Right lobe of liver (tissue), 6 donors: Measurements from ENCODE around the gene KRT10. TPM values are rescaled to one million over a fixed set of nuclear protein-coding genes. Genes with fewer than 3 reads are reported as not detected.

Experiments
- ATAC-seq, 4 donors: fragments of 200-7000 bp; cut with Tn5 transposase; one replicate each; pipeline ENCODE4 v1.9.1; 2020; ENCODE audit warnings: mild to moderate bottlenecking in 4 of 4, moderate library complexity in 4 of 4
- DNase-seq, 3 donors: peaks; one replicate each; pipeline ENCODE4 v3.0.0-alpha.2; 2020
- H3K27ac ChIP-seq, 3 donors: fragments of 200-600 bp; one replicate each; pipeline ENCODE4 v1.8.0; 2022
- H3K27me3 ChIP-seq, 2 donors: fragments of 200-600 bp; one replicate each; pipeline ENCODE4 v1.8.0; 2022
- H3K36me3 ChIP-seq, 4 donors: fragments of 200-600 bp; sonication (generic) in 1 of 4; one replicate each; pipeline versions ENCODE4 v1.5.1 to v1.8.0; 2017 to 2022; ENCODE audit warnings: control low read depth in 1 of 4
- H3K4me1 ChIP-seq, 4 donors: fragments of 200-600 bp; sonication (generic) in 1 of 4; one replicate each; pipeline versions ENCODE4 v1.5.1 to v1.8.0; 2017 to 2022; ENCODE audit warnings: control low read depth in 1 of 4
- H3K4me3 ChIP-seq, 3 donors: fragments of 200-600 bp; one replicate each; pipeline ENCODE4 v1.8.0; 2022
- H3K9me3 ChIP-seq, 4 donors: fragments of 200-600 bp; sonication (generic) in 1 of 4; one replicate each; pipeline versions ENCODE4 v1.5.1 to v1.8.0; 2017 to 2022; ENCODE audit warnings: control low read depth in 1 of 4
- POLR2A ChIP-seq: fragments of 450-650 bp; IDR thresholded peaks from one replicate; pipeline ENCODE4 v1.6.1; 2017; ENCODE audit warnings: antibody characterized with exemption, mild to moderate bottlenecking
- WGBS: methylation state at CpG from one replicate; pipeline ENCODE4 v1.1.6; 2018; ENCODE audit warnings: low coverage, low lambda C conversion rate; ENCODE audit not compliant: insufficient coverage; ENCODE audit errors: missing lambda C conversion rate; 5-methylcytosine and 5-hydroxymethylcytosine counted together
- intact Hi-C, 2 donors: fragments of 100-400 bp; cut with DNase I; formaldehyde crosslinking; loops; one replicate each; pipeline versions ENCODE4 v1.11.2 to v1.14.1; 2022
- total RNA-seq, 6 experiments: library from RNA; depleted of rRNA in 2 of 6; stranded (reverse); fragments of >200 nt in 2 of 6; fragmentation: NEBNext Ultra II Directional in 3 of 6; extraction: Animal tissue kit (Norgen Biotek cat#: 25700) in 3 of 6; gene quantifications; one replicate each; pipeline versions ENCODE4 v1.1.0 to v1.2.4, GENCODE V29; 2016 to 2023
- TF ChIP-seq, protein P1 (sequence below), 4 donors: fragments of 200-600 bp in 3 of 4; fragments of 450-650 bp in 1 of 4; IDR thresholded peaks; one replicate each; pipeline versions ENCODE4 v1.5.1 to v1.8.0; 2016 to 2022; ENCODE audit warnings: antibody characterized with exemption in 4 of 4, mild to moderate bottlenecking in 2 of 4
- donor health status: DM: no; HTN: yes; CAD: no.
- donor health status: DM: no; HTN: no; CAD: no.
- donor health status: DM: no; HTN: no; CAD: no.
- donor health status: DM: no; HTN: yes; CAD: no.
- donor health status: DM: no; HTN: yes; CAD: no.

Gene KRT10
- total RNA-seq, 6 experiments from 2014 or later = 11.4 to 20.4 (median 17.4) TPM

DNA sequence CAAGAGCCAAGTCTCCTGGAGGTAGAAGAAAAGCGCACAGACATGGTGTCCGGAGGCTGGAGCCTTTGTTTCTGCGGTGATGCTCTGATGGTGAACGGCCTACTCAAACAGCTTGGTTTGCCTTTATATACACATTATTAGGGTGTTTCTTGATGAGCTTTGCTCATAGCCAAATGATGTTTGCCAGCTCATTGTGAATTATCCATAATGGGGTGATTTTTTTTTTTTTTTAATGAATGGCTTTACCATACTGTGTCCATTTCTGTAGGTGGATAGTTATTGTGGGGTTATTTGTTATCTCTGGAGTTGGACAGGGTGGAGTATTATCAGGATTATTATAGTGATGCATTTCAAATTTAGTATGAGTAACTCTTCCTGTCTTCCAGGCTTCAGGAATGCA is 40.0 kb downstream of the KRT10 start, which contains the start of gene KRT27:
Gene KRT27, minus strand, starts transcription at position 101 of the 400 bp plus-strand sequence. Its CDS starts 57 bp downstream, at position 44.
- 88% methylated on average over 4 of the region's 4 CpGs for WGBS
- ATAC-seq (no peak), DNase-seq (no peak)
- no peaks in the 10 kb centered on the region for H3K36me3 ChIP-seq
- no peaks in the 10 kb centered on the region for H3K27me3 ChIP-seq
- no peaks in the 10 kb centered on the region for H3K4me1 ChIP-seq
- H3K9me3 ChIP-seq = no peaks in the 10 kb centered on the region
- H3K4me3 ChIP-seq = no peak within 1 kb of the TSS
- intact Hi-C loops = no loop called here
- TF ChIP-seq POLR2A = no peak
- TF ChIP-seq, protein P1, sequence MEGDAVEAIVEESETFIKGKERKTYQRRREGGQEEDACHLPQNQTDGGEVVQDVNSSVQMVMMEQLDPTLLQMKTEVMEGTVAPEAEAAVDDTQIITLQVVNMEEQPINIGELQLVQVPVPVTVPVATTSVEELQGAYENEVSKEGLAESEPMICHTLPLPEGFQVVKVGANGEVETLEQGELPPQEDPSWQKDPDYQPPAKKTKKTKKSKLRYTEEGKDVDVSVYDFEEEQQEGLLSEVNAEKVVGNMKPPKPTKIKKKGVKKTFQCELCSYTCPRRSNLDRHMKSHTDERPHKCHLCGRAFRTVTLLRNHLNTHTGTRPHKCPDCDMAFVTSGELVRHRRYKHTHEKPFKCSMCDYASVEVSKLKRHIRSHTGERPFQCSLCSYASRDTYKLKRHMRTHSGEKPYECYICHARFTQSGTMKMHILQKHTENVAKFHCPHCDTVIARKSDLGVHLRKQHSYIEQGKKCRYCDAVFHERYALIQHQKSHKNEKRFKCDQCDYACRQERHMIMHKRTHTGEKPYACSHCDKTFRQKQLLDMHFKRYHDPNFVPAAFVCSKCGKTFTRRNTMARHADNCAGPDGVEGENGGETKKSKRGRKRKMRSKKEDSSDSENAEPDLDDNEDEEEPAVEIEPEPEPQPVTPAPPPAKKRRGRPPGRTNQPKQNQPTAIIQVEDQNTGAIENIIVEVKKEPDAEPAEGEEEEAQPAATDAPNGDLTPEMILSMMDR (IDR thresholded peaks at IDR 0.05) = no peak
- no peak within 1 kb of the TSS for H3K27ac ChIP-seq

- Histone ChIP-seq H3K9me3 (no peaks in the 10 kb centered on the region), H3K36me3 (no peaks in the 10 kb centered on the region), H3K4me1 (no peaks in the 10 kb centered on the region), H3K27me3 (no peaks in the 10 kb centered on the region), H3K27ac (no peak overlapping the region), H3K4me3 (no peak overlapping the region)
- intact Hi-C loops = no loop called here
- ATAC-seq = peak in 3 of 4 donors; percentile 28 to 56 (median 35)
- TF ChIP-seq, protein P1 (IDR thresholded peaks at IDR 0.05) = no peak
- TF ChIP-seq POLR2A = no peak
- WGBS = 34% methylated on average over 15 of the region's 37 CpGs
- DNase-seq = no peak
These were observed 43.1 kb downstream of the KRT10 start for GRCh38 chr17:40779181-40779909.

DNA sequence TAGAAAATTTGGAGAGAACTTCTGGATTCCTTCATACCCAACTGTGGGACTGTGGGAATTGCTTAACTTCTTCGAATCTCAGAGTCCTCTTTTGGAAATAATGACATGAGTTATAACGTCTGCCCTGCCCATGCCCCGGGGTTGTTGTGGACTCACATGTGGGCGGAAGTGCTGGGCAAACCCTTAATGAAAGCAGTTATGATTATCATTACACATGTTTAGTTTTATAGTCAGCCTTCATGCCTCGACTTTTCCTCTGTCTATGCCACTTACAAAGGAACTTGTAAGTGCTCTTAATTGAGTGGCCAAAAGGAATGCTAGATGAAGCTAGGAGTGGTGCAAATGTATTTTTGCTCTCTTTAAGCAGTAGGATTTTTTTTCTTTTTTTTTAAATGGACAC is 44.0 kb downstream of the KRT10 start:
- no peak for DNase-seq
- intact Hi-C loops = no loop called here
- H3K4me3 ChIP-seq = no peak overlapping the region
- TF ChIP-seq, protein P1 (IDR thresholded peaks at IDR 0.05) = no peak
- TF ChIP-seq POLR2A = no peak
- 38% methylated on average over 5 of the region's 5 CpGs for WGBS
- ATAC-seq = no peak
- H3K9me3 ChIP-seq = no peaks in the 10 kb centered on the region
- H3K27ac ChIP-seq = no peak overlapping the region
- no peaks in the 10 kb centered on the region for H3K4me1 ChIP-seq
- no peaks in the 10 kb centered on the region for H3K27me3 ChIP-seq
- no peaks in the 10 kb centered on the region for H3K36me3 ChIP-seq

- H3K27ac ChIP-seq = no peak overlapping the region
- no peak for DNase-seq
- no peaks in the 10 kb centered on the region for H3K36me3 ChIP-seq
- H3K27me3 ChIP-seq = no peaks in the 10 kb centered on the region
- TF ChIP-seq, protein P1 (IDR thresholded peaks at IDR 0.05) = no peak
- TF ChIP-seq POLR2A = no peak
- no peaks in the 10 kb centered on the region for H3K9me3 ChIP-seq
- H3K4me1 ChIP-seq = no peaks in the 10 kb centered on the region
- intact Hi-C loops = no loop called here
- ATAC-seq = no peak
- H3K4me3 ChIP-seq = no peak overlapping the region
- 80% methylated on average over 3 of the region's 3 CpGs for WGBS
These were observed 44.4 kb downstream of the KRT10 start for GRCh38 chr17:40777971-40778370.
